Measurements from ENCODE around the gene MED28. TPM values are rescaled to one million over a fixed set of nuclear protein-coding genes. Genes with fewer than 3 reads are reported as not detected.
A peak's percentile ranks its signal among the peaks of the same experiment; 100 is the strongest.
"Not testable (repeated sequence)": the region's sequence is repeated elsewhere in the genome, so short reads cannot be mapped to it uniquely, and the experiment has no call there.

Gene MED28
- total RNA-seq: 10 to 100 TPM; 52.9 to 54.5 TPM

GRCh38 chr4:17614416-17615299 lies at the start of gene MED28:
TSS of gene MED28 (plus strand) at chr4:17614641. CDS start at chr4:17614655, 14 bp downstream.
- H3K27me3 Mint-ChIP-seq: peaks cover 3% of the 10 kb centered on the region
- H3K27ac Mint-ChIP-seq: peak within 1 kb of the TSS; percentile 97
- ChIA-PET CTCF (interaction anchor here (0.9 to 3.1 kb wide), 10 partner anchors 22 to 195 kb away, joined by 3 to 19 read pairs (median 4); partner anchors contain the start of gene LAP3), POLR2A (interaction anchor here (0.5 to 2.6 kb wide), 12 partner anchors 9 to 194 kb away, joined by 3 to 15 read pairs (median 4); partner anchors contain the start of gene LAP3)
- intact Hi-C loops (cut with micrococcal nuclease): loop anchor here (1.0 to 2.0 kb wide), 5 partner anchors 37 to 408 kb away; partner anchors contain the start of genes DCAF16, LAP3, NCAPG and QDPR
- peak within 1 kb of the TSS; percentile 100 for H3K4me3 Mint-ChIP-seq
- DNase-seq: peak; percentile 97
- peaks cover 48% of the 10 kb centered on the region for H3K4me1 Mint-ChIP-seq (ENCODE audit: low read depth)
- peaks cover 20% of the 10 kb centered on the region for H3K36me3 Mint-ChIP-seq
- H3K9me3 Mint-ChIP-seq: no peaks in the 10 kb centered on the region

- ChIA-PET CTCF (no interaction called here), POLR2A (no interaction called here)
- Mint-ChIP-seq H3K27ac (no peak overlapping the region), H3K27me3 (no peaks in the 10 kb centered on the region), H3K4me3 (no peak overlapping the region), H3K4me1 (ENCODE audit: low read depth) (no peaks in the 10 kb centered on the region), H3K9me3 (no peaks in the 10 kb centered on the region), H3K36me3 (no peaks in the 10 kb centered on the region)
- DNase-seq: no peak
- intact Hi-C loops (cut with micrococcal nuclease): no loop called here
Observed at GRCh38 chr4:17565846-17566245, 48.6 kb upstream of the MED28 start.

- POLR2A ChIA-PET: no interaction called here
Observed at GRCh38 chr4:17567271-17567670, 47.2 kb upstream of the MED28 start.

GRCh38 chr4:17574206-17574605 lies 40.2 kb upstream of the MED28 start:
- Mint-ChIP-seq H3K4me1 (ENCODE audit: low read depth) (peaks cover 16% of the 10 kb centered on the region), H3K9me3 (no peaks in the 10 kb centered on the region), H3K27ac (no peak overlapping the region), H3K36me3 (peaks cover 11% of the 10 kb centered on the region), H3K4me3 (no peak overlapping the region), H3K27me3 (no peaks in the 10 kb centered on the region)
- no peak for DNase-seq
- ChIA-PET POLR2A (interaction anchor here (0.8 kb wide), 1 partner anchor 25 kb away, joined by 5 read pairs; no protein-coding TSS in a partner anchor), CTCF (interaction anchor here (0.7 kb wide), 1 partner anchor 9 kb away, joined by 3 read pairs; no protein-coding TSS in a partner anchor)
- intact Hi-C loops (cut with micrococcal nuclease): no loop called here

More at GRCh38 chr4:17567271-17567670, 47.2 kb upstream of the MED28 start:
- intact Hi-C loops (cut with micrococcal nuclease): no loop called here
- H3K36me3 Mint-ChIP-seq: no peaks in the 10 kb centered on the region
- H3K27me3 Mint-ChIP-seq: no peaks in the 10 kb centered on the region
- DNase-seq: no peak
- CTCF ChIA-PET: no interaction called here
- H3K9me3 Mint-ChIP-seq: no peaks in the 10 kb centered on the region
- no peak overlapping the region for H3K4me3 Mint-ChIP-seq
- no peaks in the 10 kb centered on the region for H3K4me1 Mint-ChIP-seq (ENCODE audit: low read depth)
- H3K27ac Mint-ChIP-seq: no peak overlapping the region

GRCh38 chr4:17575177-17575576 lies 39.3 kb upstream of the MED28 start:
- H3K9me3 Mint-ChIP-seq; H3K27me3 Mint-ChIP-seq; H3K27ac Mint-ChIP-seq; DNase-seq; POLR2A ChIA-PET; H3K4me3 Mint-ChIP-seq; intact Hi-C loops (cut with micrococcal nuclease): not testable (repeated sequence)
- CTCF ChIA-PET: interaction anchor here (2.0 kb wide), 1 partner anchor 27 kb away, joined by 13 read pairs; no protein-coding TSS in a partner anchor
- Mint-ChIP-seq H3K4me1 (ENCODE audit: low read depth) (peaks cover 20% of the 10 kb centered on the region), H3K36me3 (peaks cover 19% of the 10 kb centered on the region)

GRCh38 chr4:17576932-17577664 lies 37.3 kb upstream of the MED28 start, which contains the start of gene LAP3:
TSS of gene LAP3 (plus strand) at chr4:17577198. CDS start at chr4:17577466, 268 bp downstream.
- Mint-ChIP-seq H3K27ac (peak within 1 kb of the TSS; percentile 94), H3K4me3 (peak within 1 kb of the TSS; percentile 93), H3K36me3 (peaks cover 35% of the 10 kb centered on the region), H3K9me3 (no peaks in the 10 kb centered on the region), H3K4me1 (ENCODE audit: low read depth) (peaks cover 20% of the 10 kb centered on the region), H3K27me3 (no peaks in the 10 kb centered on the region)
- peak; percentile 99 for DNase-seq
- ChIA-PET CTCF (interaction anchor here (1.0 to 2.0 kb wide), 3 partner anchors 28 to 231 kb away, joined by 3 to 13 read pairs (median 3); partner anchors contain the start of gene MED28), POLR2A (interaction anchor here (0.6 to 1.2 kb wide), 4 partner anchors 23 to 37 kb away, joined by 3 to 9 read pairs (median 4); partner anchors contain the start of gene MED28)
- intact Hi-C loops (cut with micrococcal nuclease): loop anchor here (1.0 to 2.0 kb wide), 7 partner anchors 28 to 445 kb away; partner anchors contain the start of genes DCAF16, MED28, NCAPG and QDPR

GRCh38 chr4:17577665-17578481 lies 36.6 kb upstream of the MED28 start:
- ChIA-PET CTCF (interaction anchor here (0.7 to 1.3 kb wide), 5 partner anchors 15 to 232 kb away, joined by 3 to 8 read pairs (median 3); partner anchors contain the start of gene MED28), POLR2A (interaction anchor here (0.6 to 1.4 kb wide), 6 partner anchors 29 to 235 kb away, joined by 3 to 15 read pairs (median 6); partner anchors contain the start of genes DCAF16, MED28 and NCAPG)
- peak; percentile 51 for DNase-seq
- Mint-ChIP-seq H3K9me3 (no peaks in the 10 kb centered on the region), H3K4me3 (peak overlapping the region; percentile 93), H3K27ac (peak overlapping the region; percentile 91), H3K27me3 (no peaks in the 10 kb centered on the region), H3K36me3 (peaks cover 38% of the 10 kb centered on the region), H3K4me1 (ENCODE audit: low read depth) (peaks cover 20% of the 10 kb centered on the region)
- intact Hi-C loops (cut with micrococcal nuclease): loop anchor here (1.0 to 2.0 kb wide), 7 partner anchors 29 to 444 kb away; partner anchors contain the start of genes DCAF16, MED28, NCAPG and QDPR

- peak overlapping the region; percentile 91 for H3K27ac Mint-ChIP-seq
- ChIA-PET POLR2A (interaction anchor here (0.6 to 1.4 kb wide), 6 partner anchors 29 to 234 kb away, joined by 3 to 15 read pairs (median 6); partner anchors contain the start of genes DCAF16, MED28 and NCAPG), CTCF (interaction anchor here (0.5 to 1.3 kb wide), 5 partner anchors 16 to 231 kb away, joined by 3 to 8 read pairs (median 3); no protein-coding TSS in a partner anchor)
- no peaks in the 10 kb centered on the region for H3K9me3 Mint-ChIP-seq
- peaks cover 43% of the 10 kb centered on the region for H3K36me3 Mint-ChIP-seq
- peak; percentile 27 for DNase-seq
- H3K27me3 Mint-ChIP-seq: no peaks in the 10 kb centered on the region
- peak overlapping the region; percentile 93 for H3K4me3 Mint-ChIP-seq
- intact Hi-C loops (cut with micrococcal nuclease): no loop called here
- peaks cover 20% of the 10 kb centered on the region for H3K4me1 Mint-ChIP-seq (ENCODE audit: low read depth)
Observed at GRCh38 chr4:17578482-17578891, 36.0 kb upstream of the MED28 start.

GRCh38 chr4:17580969-17581368 lies 33.5 kb upstream of the MED28 start:
- intact Hi-C loops (cut with micrococcal nuclease): no loop called here
- DNase-seq: no peak
- H3K27ac Mint-ChIP-seq: no peak overlapping the region
- ChIA-PET CTCF (interaction anchor here (1.4 to 1.8 kb wide), 2 partner anchors 31 to 33 kb away, joined by 3 to 5 read pairs; partner anchors contain the start of gene MED28), POLR2A (interaction anchor here (0.7 kb wide), 1 partner anchor 33 kb away, joined by 3 read pairs; the partner anchor contains the start of gene MED28)
- H3K4me1 Mint-ChIP-seq (ENCODE audit: low read depth): peaks cover 18% of the 10 kb centered on the region
- no peak overlapping the region for H3K4me3 Mint-ChIP-seq
- peaks cover 58% of the 10 kb centered on the region for H3K36me3 Mint-ChIP-seq
- H3K9me3 Mint-ChIP-seq: no peaks in the 10 kb centered on the region
- H3K27me3 Mint-ChIP-seq: no peaks in the 10 kb centered on the region

- Mint-ChIP-seq H3K36me3 (peaks cover 67% of the 10 kb centered on the region), H3K4me1 (ENCODE audit: low read depth) (peaks cover 13% of the 10 kb centered on the region), H3K27me3 (no peaks in the 10 kb centered on the region), H3K27ac (no peak overlapping the region), H3K9me3 (no peaks in the 10 kb centered on the region), H3K4me3 (no peak overlapping the region)
- DNase-seq: no peak
- intact Hi-C loops (cut with micrococcal nuclease): no loop called here
- ChIA-PET CTCF (interaction anchor here (1.1 to 1.7 kb wide), 2 partner anchors 9 to 34 kb away, joined by 3 to 5 read pairs; no protein-coding TSS in a partner anchor), POLR2A (no interaction called here)
Observed at GRCh38 chr4:17583276-17583675, 31.2 kb upstream of the MED28 start.
